ENCODE results near the gene NUP214. TPM values are rescaled to one million over a fixed set of nuclear protein-coding genes. Genes with fewer than 3 reads are reported as not detected.

The NUP214 gene
- total and polyA plus RNA-seq, 2 of the 8 experiments (the other 6 are each of a cell fraction or from before 2014, with no cell fraction given) = 28.6 to 50.2 TPM

- Histone ChIP-seq H4K5ac (ENCODE audit: insufficient read length, low read depth, low read length) (no peak overlapping the region), H3K9me3 (ENCODE audit: insufficient read depth in 2 of 2, low read depth in 1 of 2, low read length in 1 of 2) (no peaks in the 10 kb centered on the region), H3K4me2 (ENCODE audit: insufficient read depth in 1 of 2, low read depth in 2 of 2, low read length in 2 of 2) (peak overlapping the region; percentile 23 to 34; a peak in 2 of 4 replicates), H3K56ac (replicated peaks; ENCODE audit: insufficient read length, low read depth, low read length) (no peak overlapping the region), H3K4me1 (replicated peaks in 1 of 4; ENCODE audit: control insufficient read depth in 3 of 4, insufficient read depth in 4 of 4, low read length in 3 of 4) (peaks cover 0 to 6% (median 2%) of the 10 kb centered on the region in 4 experiments; a peak in 2 of 7 replicates), H2BK20ac (ENCODE audit: low read length) (no peak overlapping the region), H3K14ac (ENCODE audit: insufficient read length) (no peak overlapping the region), H3K79me1 (ENCODE audit: low read depth, low read length) (no peaks in the 10 kb centered on the region; the same call in 1 of the 2 replicates), H2BK12ac (ENCODE audit: low read depth, low read length) (no peak overlapping the region), H3K27me3 (replicated peaks in 1 of 4; ENCODE audit: control insufficient read depth in 3 of 4, extremely low read depth in 1 of 4, insufficient read depth in 3 of 4, low read length in 3 of 4) (no peaks in the 10 kb centered on the region), H2BK5ac (ENCODE audit: low read depth, low read length) (no peak overlapping the region), H4K91ac (replicated peaks; ENCODE audit: insufficient read length, low read length) (no peak overlapping the region), H3K23ac (ENCODE audit: insufficient read length) (no peak overlapping the region), H2AK5ac (ENCODE audit: low read depth, low read length) (no peak overlapping the region), H4K8ac (ENCODE audit: extremely low read depth, insufficient read depth, low read length) (no peak overlapping the region), H3K36me3 (ENCODE audit: control insufficient read depth in 2 of 4, insufficient read depth in 4 of 4, low read length in 3 of 4) (peaks cover 6 to 39% (median 23%) of the 10 kb centered on the region in 4 experiments), H3K79me2 (ENCODE audit: control insufficient read depth in 1 of 2, insufficient read depth in 2 of 2, low read length in 2 of 2) (no peaks in the 10 kb centered on the region), H3K23me2 (ENCODE audit: low read depth, low read length) (no peaks in the 10 kb centered on the region), H3K9ac (replicated peaks in 1 of 4; ENCODE audit: extremely low read depth in 1 of 4, low read depth in 3 of 4, low read length in 3 of 4) (no peak overlapping the region), H2AFZ (ENCODE audit: low read length) (no peak overlapping the region), H2BK120ac (replicated peaks; ENCODE audit: low read depth, low read length) (no peak overlapping the region), H3K18ac (ENCODE audit: extremely low read depth, low read length) (no peak overlapping the region), H4K20me1 (replicated peaks in 1 of 2; ENCODE audit: control insufficient read depth in 1 of 2, insufficient read depth in 2 of 2, low read length in 2 of 2) (no peaks in the 10 kb centered on the region), H3K27ac (ENCODE audit: low read depth, low read length) (no peak overlapping the region), H3K4me3 (ENCODE audit: extremely low read depth in 1 of 4, insufficient read depth in 2 of 4, low read depth in 3 of 4, low read length in 4 of 4) (peak overlapping the region in 1 of 4 experiments; percentile 18; a peak in 1 of 8 replicates), H2BK15ac (ENCODE audit: low read length) (no peak overlapping the region), H3K4ac (replicated peaks; ENCODE audit: insufficient read length, low read depth, low read length) (no peak overlapping the region)
- DNase-seq (ENCODE audit: low read depth in 1 of 2, low spot score in 2 of 2) = no peak
- FAIRE-seq = no peak
- 77% methylated on average over 4 of the region's 4 CpGs; no CpG with 5 or more reads in 1 of the 2 experiments for WGBS, 2 experiments (ENCODE audit: extremely low coverage in 1 of 2, insufficient coverage in 1 of 2, insufficient read length in 1 of 2, insufficient replicate concordance in 2 of 2, low coverage in 1 of 2, low lambda C conversion rate in 2 of 2, missing lambda C conversion rate in 1 of 2)
- ChIA-PET CTCF (ENCODE audit: partially characterized antibody) (interaction anchor here (0.9 to 12.9 kb wide), 7 partner anchors 10 to 133 kb away, joined by 3 to 120 read pairs (median 4); no protein-coding TSS in a partner anchor), POLR2A (ENCODE audit: partially characterized antibody) (interaction anchor here (0.7 to 0.9 kb wide), 2 partner anchors 9 to 15 kb away, joined by 3 to 5 read pairs; no protein-coding TSS in a partner anchor)
- TF ChIP-seq EZH2 (IDR thresholded peaks at IDR 0.05; ENCODE audit: low read depth, low read length, severe bottlenecking) (no peak), SRF (IDR thresholded peaks at IDR 0.05; ENCODE audit: low read depth, low read length) (no peak), YY1 (IDR thresholded peaks at IDR 0.05; ENCODE audit: low read depth, low read length) (0 out of 2 replicates have a peak, but pooled peaks have one; percentile 9), PHF8 (conservative IDR thresholded peaks at IDR 0.05; ENCODE audit: low read depth, low read length) (no peak), TCF12 (IDR thresholded peaks at IDR 0.05; ENCODE audit: low read depth, low read length) (no peak), FOSL1 (IDR thresholded peaks at IDR 0.05; ENCODE audit: insufficient read depth, low read depth, low read length) (no peak), KDM5A (IDR thresholded peaks at IDR 0.05; ENCODE audit: low read length) (no peak), RBBP5 (IDR thresholded peaks at IDR 0.05; ENCODE audit: borderline replicate concordance, low read depth, low read length) (no peak), MAFK (IDR thresholded peaks at IDR 0.05; ENCODE audit: low read depth, low read length) (no peak), TAF1 (IDR thresholded peaks at IDR 0.05; ENCODE audit: low read depth, low read length) (no peak), RFX5 (IDR thresholded peaks at IDR 0.05; ENCODE audit: borderline replicate concordance, low read depth, low read length) (no peak)
Observed at GRCh38 chr9:131203431-131204218, 78.2 kb downstream of the NUP214 start.

All from H1 (cell line).